Measurements from ENCODE around the gene CFAP54.

GRCh38 chr12:96866801-96867590 lies 377.6 kb downstream of the CFAP54 start:
- no peak for TF ChIP-seq CTCF (IDR thresholded peaks at IDR 0.05)
- TF ChIP-seq POLR2A (IDR thresholded peaks at IDR 0.05) = no peak
